HepG2 (cell line): ENCODE data around the gene YIF1A. TPM values are rescaled to one million over a fixed set of nuclear protein-coding genes. Genes with fewer than 3 reads are reported as not detected.

Source experiments
- BORCS8-MEF2B ChIP-seq: sonication (generic); formaldehyde crosslinking; IDR thresholded peaks from 2 replicates; pipeline ENCODE4 v1.8.0; 2022; ENCODE audit warnings: mild to moderate bottlenecking, missing genetic modification reagents
- CBX1 ChIP-seq: IDR thresholded peaks from one replicate; pipeline ENCODE4 v1.6.1; 2016; ENCODE audit warnings: antibody characterized with exemption, low read depth
- ESRRA ChIP-seq: sonication (generic); formaldehyde crosslinking; IDR thresholded peaks from 2 replicates; pipeline ENCODE4 v1.5.1; 2020; ENCODE audit warnings: mild to moderate bottlenecking, low read depth, missing genetic modification reagents
- FOSL2 ChIP-seq: sonication (generic); formaldehyde crosslinking; IDR thresholded peaks from 2 replicates; pipeline ENCODE4 v1.4.0; 2020; ENCODE audit warnings: missing genetic modification reagents
- SAFB2 ChIP-seq: sonication (generic); formaldehyde crosslinking; IDR thresholded peaks from 2 replicates; pipeline ENCODE4 v1.5.1; 2020; ENCODE audit warnings: missing genetic modification reagents, low read depth, mild to moderate bottlenecking, borderline replicate concordance
- SETDB1 ChIP-seq: sonication (generic); formaldehyde crosslinking; IDR thresholded peaks from 2 replicates; pipeline ENCODE4 v1.5.1; 2020; ENCODE audit warnings: missing genetic modification reagents, mild to moderate bottlenecking, borderline replicate concordance
- THRA ChIP-seq: sonication (generic); formaldehyde crosslinking; IDR thresholded peaks from 2 replicates; pipeline ENCODE4 v1.4.0; 2020; ENCODE audit warnings: missing genetic modification reagents, borderline replicate concordance
- TP53 ChIP-seq: sonication (generic); formaldehyde crosslinking; conservative IDR thresholded peaks from 2 replicates; pipeline ENCODE4 v1.4.0; 2020; ENCODE audit warnings: missing genetic modification reagents
- ZNF577 ChIP-seq: sonication (generic); formaldehyde crosslinking; IDR thresholded peaks from 2 replicates; pipeline ENCODE4 v1.4.0; 2020; ENCODE audit warnings: mild to moderate bottlenecking, low read depth, missing genetic modification reagents, borderline replicate concordance
- ZNF713 ChIP-seq: sonication (generic); formaldehyde crosslinking; IDR thresholded peaks from 2 replicates; pipeline ENCODE4 v1.4.0; 2020; ENCODE audit warnings: mild to moderate bottlenecking, missing genetic modification reagents
- ZNF775 ChIP-seq: sonication (generic); formaldehyde crosslinking; IDR thresholded peaks from 2 replicates; pipeline ENCODE4 v1.4.0; 2020; ENCODE audit warnings: missing genetic modification reagents, mild to moderate bottlenecking, moderate library complexity, borderline replicate concordance
- polyA plus RNA-seq, 8 experiments: library from polyadenylated mRNA; depleted of rRNA in 3 of 8; stranded (reverse) in 7 of 8; unstranded in 1 of 8; fragments of >200 nt; fragmentation: Illumina TruSeq in 4 of 8; extraction: Trizol in 4 of 8; gene quantifications; 2 replicates each; pipeline versions ENCODE4 v1.2.1 to v1.2.3, GENCODE V29; 2011 to 2016; ENCODE audit warnings: low read depth in 4 of 8, missing spikeins in 1 of 8, mixed read lengths in 1 of 8; ENCODE audit not compliant: insufficient read depth in 1 of 8
- total RNA-seq, 5 experiments: library from RNA; depleted of rRNA; stranded (reverse); fragments of >200 nt; fragmentation: Illumina TruSeq; extraction: Trizol; gene quantifications; 2 replicates each; pipeline ENCODE4 v1.2.3, GENCODE V29; 2016; ENCODE audit warnings: low read depth in 1 of 5
- TF ChIP-seq, protein P1 (sequence below): conservative IDR thresholded peaks from 2 replicates; pipeline ENCODE4 v1.6.1; 2018; ENCODE audit warnings: missing genetic modification reagents
- TF ChIP-seq, protein P2 (sequence below): IDR thresholded peaks from 2 replicates; pipeline ENCODE4 v1.4.0; 2020; ENCODE audit warnings: mild to moderate bottlenecking, missing genetic modification reagents
- TF ChIP-seq, protein P3 (sequence below): IDR thresholded peaks from 2 replicates; pipeline ENCODE4 v1.6.1; 2016; ENCODE audit warnings: low read depth, missing genetic modification reagents, missing compliant biosample characterization

The YIF1A gene
- total and polyA plus RNA-seq, 2 of the 13 experiments (the other 11 are each of a cell fraction or from before 2014, with no cell fraction given) = 133 to 145 TPM

GRCh38 chr11:66289548-66290329 is 796 bp upstream of the YIF1A start (continued):
- TF ChIP-seq, protein P1, sequence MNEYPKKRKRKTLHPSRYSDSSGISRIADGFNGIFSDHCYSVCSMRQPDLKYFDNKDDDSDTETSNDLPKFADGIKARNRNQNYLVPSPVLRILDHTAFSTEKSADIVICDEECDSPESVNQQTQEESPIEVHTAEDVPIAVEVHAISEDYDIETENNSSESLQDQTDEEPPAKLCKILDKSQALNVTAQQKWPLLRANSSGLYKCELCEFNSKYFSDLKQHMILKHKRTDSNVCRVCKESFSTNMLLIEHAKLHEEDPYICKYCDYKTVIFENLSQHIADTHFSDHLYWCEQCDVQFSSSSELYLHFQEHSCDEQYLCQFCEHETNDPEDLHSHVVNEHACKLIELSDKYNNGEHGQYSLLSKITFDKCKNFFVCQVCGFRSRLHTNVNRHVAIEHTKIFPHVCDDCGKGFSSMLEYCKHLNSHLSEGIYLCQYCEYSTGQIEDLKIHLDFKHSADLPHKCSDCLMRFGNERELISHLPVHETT = no peak; the same call in 1 of the 2 replicates
- TF ChIP-seq BORCS8-MEF2B (CRISPR knock-in tag) (peak; percentile 57; the same call in 1 of the 2 replicates), FOSL2 (CRISPR knock-in tag) (peak; percentile 28; the same call in 1 of the 2 replicates), TP53 (CRISPR knock-in tag) (peak; percentile 5; the same call in 1 of the 2 replicates), ZNF775 (CRISPR knock-in tag) (no peak), SETDB1 (CRISPR knock-in tag) (no peak), CBX1 (no peak), ZNF577 (CRISPR knock-in tag) (peak; percentile 92; the same call in 1 of the 2 replicates), SAFB2 (CRISPR knock-in tag) (no peak; the same call in 1 of the 2 replicates), ESRRA (CRISPR knock-in tag) (peak; percentile 38; the same call in 1 of the 2 replicates), THRA (CRISPR knock-in tag) (no peak; the same call in 1 of the 2 replicates), ZNF713 (CRISPR knock-in tag) (no peak)
- TF ChIP-seq, protein P2, sequence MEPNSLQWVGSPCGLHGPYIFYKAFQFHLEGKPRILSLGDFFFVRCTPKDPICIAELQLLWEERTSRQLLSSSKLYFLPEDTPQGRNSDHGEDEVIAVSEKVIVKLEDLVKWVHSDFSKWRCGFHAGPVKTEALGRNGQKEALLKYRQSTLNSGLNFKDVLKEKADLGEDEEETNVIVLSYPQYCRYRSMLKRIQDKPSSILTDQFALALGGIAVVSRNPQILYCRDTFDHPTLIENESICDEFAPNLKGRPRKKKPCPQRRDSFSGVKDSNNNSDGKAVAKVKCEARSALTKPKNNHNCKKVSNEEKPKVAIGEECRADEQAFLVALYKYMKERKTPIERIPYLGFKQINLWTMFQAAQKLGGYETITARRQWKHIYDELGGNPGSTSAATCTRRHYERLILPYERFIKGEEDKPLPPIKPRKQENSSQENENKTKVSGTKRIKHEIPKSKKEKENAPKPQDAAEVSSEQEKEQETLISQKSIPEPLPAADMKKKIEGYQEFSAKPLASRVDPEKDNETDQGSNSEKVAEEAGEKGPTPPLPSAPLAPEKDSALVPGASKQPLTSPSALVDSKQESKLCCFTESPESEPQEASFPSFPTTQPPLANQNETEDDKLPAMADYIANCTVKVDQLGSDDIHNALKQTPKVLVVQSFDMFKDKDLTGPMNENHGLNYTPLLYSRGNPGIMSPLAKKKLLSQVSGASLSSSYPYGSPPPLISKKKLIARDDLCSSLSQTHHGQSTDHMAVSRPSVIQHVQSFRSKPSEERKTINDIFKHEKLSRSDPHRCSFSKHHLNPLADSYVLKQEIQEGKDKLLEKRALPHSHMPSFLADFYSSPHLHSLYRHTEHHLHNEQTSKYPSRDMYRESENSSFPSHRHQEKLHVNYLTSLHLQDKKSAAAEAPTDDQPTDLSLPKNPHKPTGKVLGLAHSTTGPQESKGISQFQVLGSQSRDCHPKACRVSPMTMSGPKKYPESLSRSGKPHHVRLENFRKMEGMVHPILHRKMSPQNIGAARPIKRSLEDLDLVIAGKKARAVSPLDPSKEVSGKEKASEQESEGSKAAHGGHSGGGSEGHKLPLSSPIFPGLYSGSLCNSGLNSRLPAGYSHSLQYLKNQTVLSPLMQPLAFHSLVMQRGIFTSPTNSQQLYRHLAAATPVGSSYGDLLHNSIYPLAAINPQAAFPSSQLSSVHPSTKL (CRISPR knock-in tag) = peak; percentile 58
- TF ChIP-seq, protein P3, sequence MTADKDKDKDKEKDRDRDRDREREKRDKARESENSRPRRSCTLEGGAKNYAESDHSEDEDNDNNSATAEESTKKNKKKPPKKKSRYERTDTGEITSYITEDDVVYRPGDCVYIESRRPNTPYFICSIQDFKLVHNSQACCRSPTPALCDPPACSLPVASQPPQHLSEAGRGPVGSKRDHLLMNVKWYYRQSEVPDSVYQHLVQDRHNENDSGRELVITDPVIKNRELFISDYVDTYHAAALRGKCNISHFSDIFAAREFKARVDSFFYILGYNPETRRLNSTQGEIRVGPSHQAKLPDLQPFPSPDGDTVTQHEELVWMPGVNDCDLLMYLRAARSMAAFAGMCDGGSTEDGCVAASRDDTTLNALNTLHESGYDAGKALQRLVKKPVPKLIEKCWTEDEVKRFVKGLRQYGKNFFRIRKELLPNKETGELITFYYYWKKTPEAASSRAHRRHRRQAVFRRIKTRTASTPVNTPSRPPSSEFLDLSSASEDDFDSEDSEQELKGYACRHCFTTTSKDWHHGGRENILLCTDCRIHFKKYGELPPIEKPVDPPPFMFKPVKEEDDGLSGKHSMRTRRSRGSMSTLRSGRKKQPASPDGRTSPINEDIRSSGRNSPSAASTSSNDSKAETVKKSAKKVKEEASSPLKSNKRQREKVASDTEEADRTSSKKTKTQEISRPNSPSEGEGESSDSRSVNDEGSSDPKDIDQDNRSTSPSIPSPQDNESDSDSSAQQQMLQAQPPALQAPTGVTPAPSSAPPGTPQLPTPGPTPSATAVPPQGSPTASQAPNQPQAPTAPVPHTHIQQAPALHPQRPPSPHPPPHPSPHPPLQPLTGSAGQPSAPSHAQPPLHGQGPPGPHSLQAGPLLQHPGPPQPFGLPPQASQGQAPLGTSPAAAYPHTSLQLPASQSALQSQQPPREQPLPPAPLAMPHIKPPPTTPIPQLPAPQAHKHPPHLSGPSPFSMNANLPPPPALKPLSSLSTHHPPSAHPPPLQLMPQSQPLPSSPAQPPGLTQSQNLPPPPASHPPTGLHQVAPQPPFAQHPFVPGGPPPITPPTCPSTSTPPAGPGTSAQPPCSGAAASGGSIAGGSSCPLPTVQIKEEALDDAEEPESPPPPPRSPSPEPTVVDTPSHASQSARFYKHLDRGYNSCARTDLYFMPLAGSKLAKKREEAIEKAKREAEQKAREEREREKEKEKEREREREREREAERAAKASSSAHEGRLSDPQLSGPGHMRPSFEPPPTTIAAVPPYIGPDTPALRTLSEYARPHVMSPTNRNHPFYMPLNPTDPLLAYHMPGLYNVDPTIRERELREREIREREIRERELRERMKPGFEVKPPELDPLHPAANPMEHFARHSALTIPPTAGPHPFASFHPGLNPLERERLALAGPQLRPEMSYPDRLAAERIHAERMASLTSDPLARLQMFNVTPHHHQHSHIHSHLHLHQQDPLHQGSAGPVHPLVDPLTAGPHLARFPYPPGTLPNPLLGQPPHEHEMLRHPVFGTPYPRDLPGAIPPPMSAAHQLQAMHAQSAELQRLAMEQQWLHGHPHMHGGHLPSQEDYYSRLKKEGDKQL = no peak
